GM18502 (cell line): ENCODE results near the gene ZDHHC19.

ENCODE experiments used
- ATAC-seq: cut with Tn5 transposase; IDR thresholded peaks from one replicate; pipeline ENCODE4 v1.9.1; 2021; ENCODE audit warnings: mild to moderate bottlenecking; ENCODE audit not compliant: unreplicated experiment, poor library complexity

The ZDHHC19 gene

DNA sequence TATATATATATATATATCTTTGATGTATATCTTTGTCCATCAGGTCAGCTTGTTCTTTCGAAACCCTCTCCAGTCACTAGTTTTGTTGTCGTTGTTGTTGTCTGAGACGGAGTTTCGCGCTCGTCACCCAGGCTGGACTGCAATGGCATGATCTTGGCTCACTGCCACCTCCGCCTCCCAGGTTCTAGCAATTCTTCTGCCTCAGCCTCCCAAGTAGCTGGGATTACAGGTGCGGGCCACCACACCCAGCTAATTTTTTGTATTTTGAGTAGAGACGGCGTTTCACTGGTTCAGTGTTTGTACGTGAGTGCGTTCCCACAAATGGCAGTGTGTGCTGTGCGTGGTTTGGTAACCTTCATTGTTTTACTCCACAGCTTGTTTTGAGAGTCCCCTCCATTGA lies 51.7 kb downstream of the ZDHHC19 start:
- ATAC-seq = no peak

DNA sequence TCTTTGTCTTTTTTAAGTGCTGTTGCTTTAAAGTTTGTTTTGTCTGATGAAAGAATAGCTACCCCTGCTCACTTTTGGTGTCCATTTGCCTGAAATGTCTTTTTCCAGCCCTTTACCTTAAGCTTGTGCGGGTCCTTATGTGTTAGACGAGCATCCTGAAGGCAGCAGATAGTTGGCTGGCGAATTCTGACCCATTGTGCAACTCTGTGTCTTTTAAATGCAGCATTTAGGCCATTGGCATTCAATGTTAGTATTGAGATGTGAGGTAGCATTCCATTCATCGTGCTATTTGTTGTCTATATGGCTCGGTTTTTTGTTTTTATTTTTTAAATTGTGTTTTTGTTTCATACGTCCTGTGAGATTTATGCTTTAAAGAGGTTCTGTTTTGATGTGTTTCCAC lies 55.0 kb downstream of the ZDHHC19 start:
- no peak for ATAC-seq

DNA sequence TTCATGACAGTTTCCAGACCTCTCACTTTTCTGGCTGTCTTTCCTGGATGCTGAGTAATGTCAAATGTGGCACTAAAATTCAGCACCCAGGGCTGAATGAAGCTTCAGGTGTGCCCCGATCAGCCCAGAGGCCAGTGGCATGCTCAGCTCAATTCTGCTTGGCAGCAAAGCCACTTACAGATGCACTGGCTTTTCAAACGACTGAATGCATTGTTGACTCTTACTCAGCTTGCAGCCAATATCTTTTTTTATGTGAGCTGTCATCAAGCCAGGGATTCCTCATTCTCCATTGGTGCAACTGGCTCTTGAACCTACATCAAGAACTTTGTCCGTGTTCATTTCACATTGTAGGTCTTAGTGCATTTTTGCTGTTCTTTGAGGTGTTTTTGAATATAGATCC lies 60.7 kb downstream of the ZDHHC19 start:
- no peak for ATAC-seq

DNA sequence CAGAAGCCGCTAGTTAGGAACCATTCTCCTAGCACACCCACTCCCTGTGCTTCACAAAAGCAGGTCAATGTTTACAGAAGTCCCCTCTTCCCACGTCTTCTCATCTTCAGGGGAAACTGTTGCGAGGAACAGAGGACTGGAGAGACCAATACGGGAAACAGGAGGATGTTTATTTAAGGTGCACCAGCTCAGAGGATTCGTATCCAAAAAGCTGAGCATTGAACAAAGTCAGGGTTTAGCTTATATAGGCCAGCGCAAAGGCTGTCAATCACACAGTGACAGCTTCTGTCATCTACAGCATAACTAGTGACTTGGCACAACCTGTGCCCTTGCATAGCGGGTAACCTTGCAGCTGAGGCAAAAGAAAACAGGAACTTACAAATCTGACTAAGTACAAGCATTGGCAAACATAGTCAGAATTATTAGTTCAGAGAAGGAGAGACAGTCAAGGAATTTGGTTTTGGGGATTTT lies 61.3 kb downstream of the ZDHHC19 start:
- ATAC-seq = no peak

DNA sequence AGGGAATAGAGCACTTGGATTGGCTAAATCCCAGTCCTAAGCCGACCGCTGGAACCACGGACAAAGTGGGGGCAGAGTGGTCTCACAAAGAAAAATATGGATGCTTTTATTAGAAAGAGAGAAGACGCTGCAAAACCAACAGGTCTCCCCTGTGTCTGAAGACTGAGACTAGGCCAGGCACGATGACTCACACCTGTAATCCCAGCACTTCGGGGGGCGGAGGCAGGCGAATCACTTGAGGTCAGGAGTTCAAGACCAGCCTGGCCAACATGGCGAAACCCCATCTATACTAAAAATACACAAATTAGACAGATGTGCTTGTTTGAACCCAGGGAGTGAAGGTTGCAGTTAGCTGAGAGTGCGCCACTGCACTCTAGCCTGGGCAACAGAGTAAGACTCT lies 61.8 kb downstream of the ZDHHC19 start:
- no peak for ATAC-seq
